ENCODE results near the gene ADARB2. TPM values are rescaled to one million over a fixed set of nuclear protein-coding genes. Genes with fewer than 3 reads are reported as not detected.

Gene ADARB2
- total RNA-seq, 4 donors from 2014 or later: 2.3 to 3.7 (median 2.6) TPM

GRCh38 chr10:1642600-1643160 is 94.6 kb downstream of the ADARB2 start:
- Histone ChIP-seq H3K36me3 (no peaks in the 10 kb centered on the region), H3K27ac (replicated peaks in 1 of 4) (no peak overlapping the region), H3K9me3 (no peaks in the 10 kb centered on the region), H3K4me3 (no peak overlapping the region), H3K27me3 (peaks cover 0 to 54% (median 0%) of the 10 kb centered on the region in 4 donors), H3K4me1 (no peaks in the 10 kb centered on the region)
- WGBS: 79% methylated on average over 8 of the region's 8 CpGs
- DNase-seq (ENCODE audit: extremely low spot score): no peak
- no peak for TF ChIP-seq POLR2AphosphoS5 (IDR thresholded peaks at IDR 0.05)
- TF ChIP-seq EP300 (IDR thresholded peaks at IDR 0.05): no peak
- no peak for TF ChIP-seq CTCF (IDR thresholded peaks at IDR 0.05)
- no peak for TF ChIP-seq POLR2A (IDR thresholded peaks at IDR 0.05; ENCODE audit: low read depth)
- intact Hi-C loops (cut with DNase I): no loop called here

DNA sequence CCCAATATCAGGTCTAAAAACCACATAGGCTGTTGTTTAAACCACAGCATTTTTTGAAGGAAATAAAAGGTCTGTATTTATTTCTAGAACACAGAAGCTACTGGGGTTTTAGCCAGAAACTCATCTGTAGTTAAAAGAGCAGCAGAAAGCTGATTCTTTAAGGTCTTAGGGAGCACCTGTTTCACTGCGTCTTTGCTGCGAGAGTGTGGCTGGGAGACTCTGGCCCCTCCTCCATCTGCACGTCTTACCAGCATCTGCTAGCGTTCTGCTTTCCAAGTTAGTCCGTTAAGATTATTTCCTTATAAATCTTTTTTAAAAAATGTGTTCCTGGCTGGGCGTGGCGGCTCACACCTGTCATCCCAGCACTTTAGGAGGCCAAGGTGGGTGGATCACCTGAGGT is 95.9 kb downstream of the ADARB2 start:
- no peak for DNase-seq (ENCODE audit: extremely low spot score)

GRCh38 chr10:1638889-1639419 is 98.4 kb downstream of the ADARB2 start:
- DNase-seq (ENCODE audit: extremely low spot score): no peak
- Histone ChIP-seq H3K4me3 (no peak overlapping the region), H3K36me3 (no peaks in the 10 kb centered on the region), H3K9me3 (no peaks in the 10 kb centered on the region), H3K27me3 (peaks cover 0 to 56% (median 0%) of the 10 kb centered on the region in 4 donors), H3K4me1 (no peaks in the 10 kb centered on the region), H3K27ac (replicated peaks in 1 of 4) (no peak overlapping the region)
- WGBS: 87% methylated on average over 3 of the region's 7 CpGs
- TF ChIP-seq POLR2A (IDR thresholded peaks at IDR 0.05; ENCODE audit: low read depth): no peak
- TF ChIP-seq CTCF (IDR thresholded peaks at IDR 0.05): no peak
- TF ChIP-seq EP300 (IDR thresholded peaks at IDR 0.05): no peak
- TF ChIP-seq POLR2AphosphoS5 (IDR thresholded peaks at IDR 0.05): no peak
- intact Hi-C loops (cut with DNase I): no loop called here

More for the DNA sequence above, 95.9 kb downstream of the ADARB2 start:
- Histone ChIP-seq H3K4me1 (no peaks in the 10 kb centered on the region), H3K4me3 (no peak overlapping the region), H3K36me3 (no peaks in the 10 kb centered on the region), H3K9me3 (no peaks in the 10 kb centered on the region), H3K27ac (replicated peaks in 1 of 4) (no peak overlapping the region), H3K27me3 (peaks cover 0 to 55% (median 0%) of the 10 kb centered on the region in 4 donors)
- intact Hi-C loops (cut with DNase I): no loop called here
- WGBS: 70% methylated on average over 7 of the region's 7 CpGs
- TF ChIP-seq EP300 (IDR thresholded peaks at IDR 0.05): no peak

- DNase-seq (ENCODE audit: extremely low spot score): no peak
- no peak overlapping the region for H3K27ac ChIP-seq (replicated peaks in 1 of 4)
- H3K27me3 ChIP-seq: peaks cover 0 to 61% (median 0%) of the 10 kb centered on the region in 4 donors
- intact Hi-C loops (cut with DNase I): no loop called here
- WGBS: 40% methylated on average over 11 of the region's 11 CpGs
- H3K9me3 ChIP-seq: no peaks in the 10 kb centered on the region
- TF ChIP-seq EP300 (IDR thresholded peaks at IDR 0.05) (no peak), POLR2AphosphoS5 (IDR thresholded peaks at IDR 0.05) (no peak), CTCF (IDR thresholded peaks at IDR 0.05) (no peak), POLR2A (IDR thresholded peaks at IDR 0.05; ENCODE audit: low read depth) (no peak)
- no peaks in the 10 kb centered on the region for H3K36me3 ChIP-seq
- no peaks in the 10 kb centered on the region for H3K4me1 ChIP-seq
- H3K4me3 ChIP-seq: no peak overlapping the region
Observed at GRCh38 chr10:1635340-1635739, 102.0 kb downstream of the ADARB2 start.

- DNase-seq (ENCODE audit: extremely low spot score): no peak
- Histone ChIP-seq H3K4me1 (no peaks in the 10 kb centered on the region), H3K9me3 (no peaks in the 10 kb centered on the region), H3K27me3 (peaks cover 0 to 67% (median 0%) of the 10 kb centered on the region in 4 donors), H3K27ac (replicated peaks in 1 of 4) (no peak overlapping the region), H3K36me3 (no peaks in the 10 kb centered on the region), H3K4me3 (no peak overlapping the region)
- TF ChIP-seq CTCF (IDR thresholded peaks at IDR 0.05) (no peak), POLR2A (IDR thresholded peaks at IDR 0.05; ENCODE audit: low read depth) (no peak), EP300 (IDR thresholded peaks at IDR 0.05) (no peak), POLR2AphosphoS5 (IDR thresholded peaks at IDR 0.05) (no peak)
- intact Hi-C loops (cut with DNase I): no loop called here
- 100% methylated on average over 1 of the region's 5 CpGs for WGBS
Observed at GRCh38 chr10:1634239-1634638, 103.1 kb downstream of the ADARB2 start.

All from esophagus muscularis mucosa (tissue), 4 donors.